Measurements from ENCODE around the gene PPIL1. TPM values are rescaled to one million over a fixed set of nuclear protein-coding genes. Genes with fewer than 3 reads are reported as not detected.

PPIL1 gene
- total and polyA plus RNA-seq, 10 of the 15 experiments (the other 5 are each of a cell fraction or from before 2014, with no cell fraction given) = 39.5 to 95.8 (median 70.5) TPM

Other genes starting within 250 kb of the PPIL1 start
- gene CDKN1A, start 196.1 kb downstream of the PPIL1 start, total RNA-seq (2014; rRNA removed) = 186 and 198 TPM in 2 replicates
- 139 and 144 TPM in 2 replicates for gene CDKN1A, start 196.1 kb downstream of the PPIL1 start, total RNA-seq (2014; rRNA removed; fragmentation: Illumina TruSeq; extraction: Trizol)
- 315 and 321 TPM in 2 replicates for gene CDKN1A, start 196.1 kb downstream of the PPIL1 start, total RNA-seq (2021)
- gene CDKN1A, start 196.1 kb downstream of the PPIL1 start, polyA plus RNA-seq (2011; rRNA removed) = 103 and 200 TPM in 2 replicates
- gene CDKN1A, start 196.1 kb downstream of the PPIL1 start, polyA plus RNA-seq (2014; fragmentation: Illumina TruSeq; extraction: Trizol) = 154 and 232 TPM in 2 replicates
- gene CDKN1A, start 196.1 kb downstream of the PPIL1 start, polyA plus RNA-seq (2014; fragmentation: Nextera tagmentation; extraction: Ambion mirVana) = 10 to 100 TPM; 25.2 to 48.4 TPM
- gene CDKN1A, start 196.1 kb downstream of the PPIL1 start, polyA plus RNA-seq (2014; rRNA removed) = 330 and 358 TPM in 2 replicates
- gene CDKN1A, start 196.1 kb downstream of the PPIL1 start, polyA plus RNA-seq (2016; fragmentation: Nextera tagmentation; extraction: Ambion mirVana) = 100 to 1,000 TPM; 604 to 637 TPM
- 0.06 TPM in 1 of 2 replicates, not detected in the other for gene RAB44, start 177.0 kb downstream of the PPIL1 start, total RNA-seq (2014; rRNA removed)
- not detected in 2 replicates for gene RAB44, start 177.0 kb downstream of the PPIL1 start, total RNA-seq (2014; rRNA removed; fragmentation: Illumina TruSeq; extraction: Trizol)
- gene RAB44, start 177.0 kb downstream of the PPIL1 start, total RNA-seq (2021) = 0.05 TPM in 1 of 2 replicates, not detected in the other
- gene RAB44, start 177.0 kb downstream of the PPIL1 start, polyA plus RNA-seq (2011; rRNA removed) = 0.05 TPM in 1 of 2 replicates, not detected in the other
- 0.01 TPM in 1 of 2 replicates, not detected in the other for gene RAB44, start 177.0 kb downstream of the PPIL1 start, polyA plus RNA-seq (2014; fragmentation: Illumina TruSeq; extraction: Trizol)
- under 1 TPM in 1 of 2 experiments, not detected in 1; 0.02 TPM for gene RAB44, start 177.0 kb downstream of the PPIL1 start, polyA plus RNA-seq (2014; fragmentation: Nextera tagmentation; extraction: Ambion mirVana)
- gene RAB44, start 177.0 kb downstream of the PPIL1 start, polyA plus RNA-seq (2014; rRNA removed) = 0.01 and 0.05 TPM in 2 replicates
- under 1 TPM; 0.05 to 0.08 TPM for gene RAB44, start 177.0 kb downstream of the PPIL1 start, polyA plus RNA-seq (2016; fragmentation: Nextera tagmentation; extraction: Ambion mirVana)
- gene CPNE5, start 35.4 kb downstream of the PPIL1 start, total RNA-seq (2014; rRNA removed) = 22.3 and 30.3 TPM in 2 replicates
- gene CPNE5, start 35.4 kb downstream of the PPIL1 start, total RNA-seq (2014; rRNA removed; fragmentation: Illumina TruSeq; extraction: Trizol) = 19.2 and 21.9 TPM in 2 replicates
- 38.4 and 39.1 TPM in 2 replicates for gene CPNE5, start 35.4 kb downstream of the PPIL1 start, total RNA-seq (2021)
- 6.0 and 14.4 TPM in 2 replicates for gene CPNE5, start 35.4 kb downstream of the PPIL1 start, polyA plus RNA-seq (2011; rRNA removed)
- 25.3 and 34.2 TPM in 2 replicates for gene CPNE5, start 35.4 kb downstream of the PPIL1 start, polyA plus RNA-seq (2014; fragmentation: Illumina TruSeq; extraction: Trizol)
- gene CPNE5, start 35.4 kb downstream of the PPIL1 start, polyA plus RNA-seq (2014; fragmentation: Nextera tagmentation; extraction: Ambion mirVana) = 1 to 10 TPM; 2.4 to 3.1 TPM
- gene CPNE5, start 35.4 kb downstream of the PPIL1 start, polyA plus RNA-seq (2014; rRNA removed) = 32.3 and 39.9 TPM in 2 replicates
- gene CPNE5, start 35.4 kb downstream of the PPIL1 start, polyA plus RNA-seq (2016; fragmentation: Nextera tagmentation; extraction: Ambion mirVana) = 10 to 100 TPM; 10.3 to 11.7 TPM
- 30.2 and 33.8 TPM in 2 replicates for gene C6orf89, start 11.1 kb upstream of the PPIL1 start, total RNA-seq (2014; rRNA removed)
- gene C6orf89, start 11.1 kb upstream of the PPIL1 start, total RNA-seq (2014; rRNA removed; fragmentation: Illumina TruSeq; extraction: Trizol) = 27.1 and 28.4 TPM in 2 replicates
- gene C6orf89, start 11.1 kb upstream of the PPIL1 start, total RNA-seq (2021) = 36.0 and 37.5 TPM in 2 replicates
- gene C6orf89, start 11.1 kb upstream of the PPIL1 start, polyA plus RNA-seq (2011; rRNA removed) = 16.8 and 22.1 TPM in 2 replicates
- gene C6orf89, start 11.1 kb upstream of the PPIL1 start, polyA plus RNA-seq (2014; fragmentation: Illumina TruSeq; extraction: Trizol) = 42.7 and 45.8 TPM in 2 replicates
- gene C6orf89, start 11.1 kb upstream of the PPIL1 start, polyA plus RNA-seq (2014; fragmentation: Nextera tagmentation; extraction: Ambion mirVana) = 10 to 100 TPM; 10.8 to 11.4 TPM
- gene C6orf89, start 11.1 kb upstream of the PPIL1 start, polyA plus RNA-seq (2014; rRNA removed) = 23.6 and 24.9 TPM in 2 replicates
- gene C6orf89, start 11.1 kb upstream of the PPIL1 start, polyA plus RNA-seq (2016; fragmentation: Nextera tagmentation; extraction: Ambion mirVana) = 10 to 100 TPM; 30.2 to 33.3 TPM
- not detected in 2 replicates for gene PI16, start 79.9 kb upstream of the PPIL1 start, total RNA-seq (2014; rRNA removed)
- gene PI16, start 79.9 kb upstream of the PPIL1 start, total RNA-seq (2014; rRNA removed; fragmentation: Illumina TruSeq; extraction: Trizol) = not detected in 2 replicates
- gene PI16, start 79.9 kb upstream of the PPIL1 start, total RNA-seq (2021) = not detected in 2 replicates
- gene PI16, start 79.9 kb upstream of the PPIL1 start, polyA plus RNA-seq (2011; rRNA removed) = not detected in 2 replicates
- gene PI16, start 79.9 kb upstream of the PPIL1 start, polyA plus RNA-seq (2014; fragmentation: Illumina TruSeq; extraction: Trizol) = not detected in 2 replicates
- under 1 TPM in 1 of 2 experiments, not detected in 1; 0.08 TPM for gene PI16, start 79.9 kb upstream of the PPIL1 start, polyA plus RNA-seq (2014; fragmentation: Nextera tagmentation; extraction: Ambion mirVana)
- gene PI16, start 79.9 kb upstream of the PPIL1 start, polyA plus RNA-seq (2014; rRNA removed) = not detected in 2 replicates
- gene PI16, start 79.9 kb upstream of the PPIL1 start, polyA plus RNA-seq (2016; fragmentation: Nextera tagmentation; extraction: Ambion mirVana) = under 1 TPM in 1 of 2 experiments, not detected in 1; 0.12 TPM
- 104 and 114 TPM in 2 replicates for gene MTCH1, start 111.4 kb upstream of the PPIL1 start, total RNA-seq (2014; rRNA removed)
- 64.5 and 65.2 TPM in 2 replicates for gene MTCH1, start 111.4 kb upstream of the PPIL1 start, total RNA-seq (2014; rRNA removed; fragmentation: Illumina TruSeq; extraction: Trizol)
- 103 and 105 TPM in 2 replicates for gene MTCH1, start 111.4 kb upstream of the PPIL1 start, total RNA-seq (2021)
- gene MTCH1, start 111.4 kb upstream of the PPIL1 start, polyA plus RNA-seq (2011; rRNA removed) = 73.1 and 86.9 TPM in 2 replicates
- gene MTCH1, start 111.4 kb upstream of the PPIL1 start, polyA plus RNA-seq (2014; fragmentation: Illumina TruSeq; extraction: Trizol) = 48.5 and 75.3 TPM in 2 replicates
- gene MTCH1, start 111.4 kb upstream of the PPIL1 start, polyA plus RNA-seq (2014; fragmentation: Nextera tagmentation; extraction: Ambion mirVana) = 10 to 100 TPM in 1 of 2 experiments, 1 to 10 TPM in 1; 7.2 to 17.3 TPM
- gene MTCH1, start 111.4 kb upstream of the PPIL1 start, polyA plus RNA-seq (2014; rRNA removed) = 80.2 and 83.5 TPM in 2 replicates
- 100 to 1,000 TPM; 108 to 128 TPM for gene MTCH1, start 111.4 kb upstream of the PPIL1 start, polyA plus RNA-seq (2016; fragmentation: Nextera tagmentation; extraction: Ambion mirVana)
- gene FGD2, start 130.9 kb upstream of the PPIL1 start, total RNA-seq (2014; rRNA removed) = 52.9 and 55.5 TPM in 2 replicates
- 35.4 and 36.0 TPM in 2 replicates for gene FGD2, start 130.9 kb upstream of the PPIL1 start, total RNA-seq (2014; rRNA removed; fragmentation: Illumina TruSeq; extraction: Trizol)
- gene FGD2, start 130.9 kb upstream of the PPIL1 start, total RNA-seq (2021) = 63.6 and 70.4 TPM in 2 replicates
- 21.7 and 36.4 TPM in 2 replicates for gene FGD2, start 130.9 kb upstream of the PPIL1 start, polyA plus RNA-seq (2011; rRNA removed)
- gene FGD2, start 130.9 kb upstream of the PPIL1 start, polyA plus RNA-seq (2014; fragmentation: Illumina TruSeq; extraction: Trizol) = 21.8 and 30.3 TPM in 2 replicates
- gene FGD2, start 130.9 kb upstream of the PPIL1 start, polyA plus RNA-seq (2014; fragmentation: Nextera tagmentation; extraction: Ambion mirVana) = 10 to 100 TPM in 1 of 2 experiments, 1 to 10 TPM in 1; 5.2 to 11.3 TPM
- 83.2 and 88.1 TPM in 2 replicates for gene FGD2, start 130.9 kb upstream of the PPIL1 start, polyA plus RNA-seq (2014; rRNA removed)
- 10 to 100 TPM; 23.1 to 25.3 TPM for gene FGD2, start 130.9 kb upstream of the PPIL1 start, polyA plus RNA-seq (2016; fragmentation: Nextera tagmentation; extraction: Ambion mirVana)

All from GM12878 (cell line).